GM18861 (cell line): ENCODE data around the gene GRID2.

Source experiments
- ATAC-seq: cut with Tn5 transposase; IDR thresholded peaks from one replicate; pipeline ENCODE4 v1.9.1; 2021; ENCODE audit not compliant: unreplicated experiment

The GRID2 gene

GRCh38 chr4:92952426-92952825, 648.7 kb downstream of the GRID2 start:
- ATAC-seq, result no peak

DNA sequence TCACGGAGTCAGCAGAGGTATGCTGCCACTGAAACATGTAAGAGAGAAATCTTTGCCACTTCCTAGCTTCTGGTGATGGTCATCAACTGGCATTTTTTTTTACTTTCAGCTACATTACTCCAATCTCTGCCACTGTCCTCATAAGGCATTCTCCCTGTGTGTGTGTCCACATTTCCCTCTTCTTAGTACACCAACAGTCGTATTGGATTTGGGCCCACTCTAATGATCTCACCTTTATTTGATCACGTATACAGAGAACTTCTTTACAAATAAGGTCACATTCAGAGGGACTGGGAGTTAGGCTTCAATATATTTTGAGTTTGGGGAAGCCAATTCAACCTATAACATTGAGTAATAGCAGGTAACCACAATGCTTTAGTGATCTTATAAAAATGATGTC, 649.1 kb downstream of the GRID2 start:
- no peak for ATAC-seq

GRCh38 chr4:92953462-92953861, 649.7 kb downstream of the GRID2 start:
- ATAC-seq, result no peak

- ATAC-seq, result no peak
Measured at GRCh38 chr4:92961881-92962280, 658.1 kb downstream of the GRID2 start.

DNA sequence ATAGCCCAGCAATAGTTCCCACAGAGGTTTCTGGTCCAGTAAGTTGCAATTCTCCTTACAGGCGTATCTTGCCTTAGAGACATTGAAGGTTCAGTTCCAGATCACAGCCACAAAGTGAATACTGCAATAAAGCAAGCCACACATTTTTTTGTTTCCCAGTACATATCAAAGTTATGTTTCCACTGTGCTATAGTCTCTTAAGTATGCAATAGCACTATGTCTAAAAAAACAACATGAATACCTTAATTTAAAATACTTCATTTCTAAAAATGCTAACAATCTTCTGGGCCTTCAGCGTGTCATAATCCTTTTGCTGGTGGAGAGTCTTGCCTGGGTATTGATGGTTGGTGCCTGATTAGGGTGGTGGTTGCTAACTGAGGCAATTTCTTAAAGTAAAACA, 659.1 kb downstream of the GRID2 start:
- ATAC-seq, result no peak

- no peak for ATAC-seq
Measured at GRCh38 chr4:92968556-92968955, 664.8 kb downstream of the GRID2 start.

DNA sequence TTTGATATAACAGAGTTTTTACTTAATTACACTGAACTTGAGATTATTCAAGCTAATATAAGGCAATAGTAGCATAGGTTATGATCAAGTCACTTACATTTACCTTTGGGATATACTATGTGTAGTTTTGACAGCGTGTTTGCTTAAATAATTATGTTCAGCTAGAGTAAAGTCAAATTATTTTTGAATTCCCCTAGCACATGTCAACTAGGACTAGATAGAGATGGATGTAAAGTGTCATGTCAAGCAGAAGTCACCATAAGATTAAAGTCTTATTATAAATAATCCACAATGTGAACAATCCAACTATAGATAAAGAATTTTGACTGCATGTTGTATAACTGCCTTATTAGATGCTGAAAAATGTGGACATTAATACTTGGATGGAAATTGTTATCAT, 665.2 kb downstream of the GRID2 start:
- no peak for ATAC-seq

DNA sequence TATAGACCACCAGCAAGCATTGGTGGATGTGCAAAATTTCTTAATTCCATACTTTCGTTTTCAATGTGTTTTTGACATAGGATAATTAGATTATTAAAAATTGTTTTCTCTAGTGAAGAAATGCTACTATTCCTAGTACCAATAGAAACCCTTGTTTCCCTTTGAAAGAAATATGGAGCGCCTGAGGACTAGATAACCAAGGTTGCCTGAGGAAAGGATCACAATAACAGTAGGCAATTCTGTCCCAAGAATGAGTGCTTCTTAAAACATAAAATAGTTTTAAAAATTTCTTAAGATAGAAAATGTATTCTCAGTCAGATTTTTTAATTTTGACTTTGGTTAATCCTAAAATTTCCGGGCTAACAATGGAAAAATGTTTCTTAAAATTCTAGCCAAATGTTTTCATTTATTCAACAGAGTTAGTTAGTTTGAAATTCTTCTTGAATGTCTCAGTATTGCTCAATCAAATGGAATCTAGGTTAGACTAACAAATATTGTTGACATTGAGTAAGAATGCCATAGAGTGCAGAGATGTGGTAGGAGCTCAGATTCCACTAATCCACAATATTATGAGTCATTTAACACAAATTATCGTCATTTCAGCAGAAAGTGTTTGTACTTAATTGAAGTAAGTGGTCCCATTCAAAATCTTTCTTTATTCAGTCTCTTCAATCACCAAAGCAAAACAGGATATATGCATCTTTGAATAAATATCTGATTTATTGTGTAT, 666.0 kb downstream of the GRID2 start:
- no peak for ATAC-seq

- no peak for ATAC-seq
Measured at GRCh38 chr4:92970996-92971395, 667.2 kb downstream of the GRID2 start.

DNA sequence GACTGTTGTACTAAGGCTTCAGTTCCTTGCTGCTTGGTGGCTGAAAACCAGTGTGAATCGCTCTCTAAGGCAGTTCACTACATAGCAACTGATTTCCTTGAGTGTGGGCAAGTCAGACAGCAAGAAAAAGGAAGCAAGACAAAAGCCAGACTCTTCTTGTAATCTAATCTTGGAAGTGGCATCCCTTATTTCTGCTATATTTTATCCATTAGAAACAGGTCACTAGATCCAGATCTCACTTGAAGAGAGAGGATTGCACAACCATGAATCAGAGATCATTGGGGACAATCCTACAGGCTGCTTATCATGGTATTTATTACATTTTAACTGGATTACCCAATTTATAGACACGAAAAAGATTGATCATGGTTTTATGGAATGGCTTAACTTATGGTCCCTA, 684.5 kb downstream of the GRID2 start:
- ATAC-seq, result no peak

DNA sequence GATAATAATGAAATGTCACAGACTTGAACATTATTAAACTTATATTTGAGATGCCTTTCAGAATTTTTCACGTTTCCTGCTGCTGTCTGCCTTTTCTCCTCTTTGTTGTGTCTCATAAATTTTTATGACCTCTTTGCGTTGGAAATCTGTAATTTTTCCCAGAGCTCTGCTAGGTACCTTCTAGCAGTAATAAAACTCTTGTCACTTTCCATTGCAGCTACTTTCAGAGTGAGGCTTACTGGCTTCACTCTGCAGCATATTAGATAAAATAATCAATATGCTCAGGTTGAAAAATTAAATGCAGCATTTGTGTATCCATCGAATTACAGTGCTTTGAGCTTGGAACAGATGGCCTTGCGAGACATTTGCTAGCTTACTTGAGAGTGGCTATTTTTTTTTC, 689.0 kb downstream of the GRID2 start:
- no peak for ATAC-seq

GRCh38 chr4:92994727-92995126, 691.0 kb downstream of the GRID2 start:
- no peak for ATAC-seq

DNA sequence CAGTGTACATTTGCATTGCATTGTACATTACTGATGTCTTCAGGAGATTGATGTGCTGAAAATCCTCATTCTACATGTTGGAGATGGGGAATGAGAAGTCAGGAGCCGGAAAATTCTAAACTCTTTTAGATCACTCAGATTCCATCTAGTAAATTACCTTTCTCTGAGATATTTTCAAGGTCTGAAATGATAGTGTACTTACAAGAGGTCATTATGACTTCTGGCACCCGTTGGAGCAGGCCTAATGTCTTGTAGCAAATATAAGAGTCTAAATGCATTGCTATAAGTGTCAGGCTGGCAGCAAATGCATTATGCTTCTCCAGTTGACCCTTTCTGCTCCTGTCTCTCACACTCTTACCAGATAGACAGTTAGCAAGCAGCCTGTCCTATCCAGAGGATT, 692.8 kb downstream of the GRID2 start:
- ATAC-seq, result no peak

DNA sequence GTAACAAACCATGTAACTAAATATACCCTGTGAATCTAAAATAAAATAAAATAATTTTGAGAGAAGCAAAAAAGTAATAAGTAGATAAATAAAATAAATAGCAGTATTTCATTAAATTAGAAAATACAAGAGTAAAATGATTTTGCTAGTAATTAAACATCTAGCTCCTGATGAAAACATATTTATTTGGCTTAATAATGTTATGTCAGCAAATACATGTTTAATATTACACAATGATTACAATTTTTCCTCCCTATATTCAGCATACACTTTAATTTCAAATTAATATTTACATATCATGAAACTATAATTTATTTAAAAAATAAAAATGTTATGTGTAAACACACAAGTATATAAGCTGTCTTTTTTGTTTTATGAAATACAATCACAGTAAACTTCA, 697.1 kb downstream of the GRID2 start:
- no peak for ATAC-seq

DNA sequence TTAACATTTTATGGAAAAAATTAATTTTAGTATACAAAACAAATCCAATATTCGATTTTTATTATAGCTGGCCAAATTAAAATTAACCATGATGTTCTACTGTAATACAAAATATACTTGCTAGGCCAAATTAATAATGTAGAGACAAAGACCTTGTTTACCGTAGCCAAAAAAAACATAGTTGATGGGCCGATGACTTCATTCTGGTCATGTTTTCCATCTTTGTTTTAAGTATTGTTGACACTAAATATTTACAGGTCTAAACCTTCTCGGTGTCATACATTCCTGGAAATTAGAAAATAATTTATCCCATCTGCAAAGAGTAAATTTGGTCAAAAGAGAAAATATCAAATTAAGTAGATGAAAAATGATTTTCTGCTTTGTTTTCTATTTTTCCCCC, 698.5 kb downstream of the GRID2 start:
- no peak for ATAC-seq

GRCh38 chr4:93016350-93016749, 712.6 kb downstream of the GRID2 start:
- ATAC-seq, result no peak

DNA sequence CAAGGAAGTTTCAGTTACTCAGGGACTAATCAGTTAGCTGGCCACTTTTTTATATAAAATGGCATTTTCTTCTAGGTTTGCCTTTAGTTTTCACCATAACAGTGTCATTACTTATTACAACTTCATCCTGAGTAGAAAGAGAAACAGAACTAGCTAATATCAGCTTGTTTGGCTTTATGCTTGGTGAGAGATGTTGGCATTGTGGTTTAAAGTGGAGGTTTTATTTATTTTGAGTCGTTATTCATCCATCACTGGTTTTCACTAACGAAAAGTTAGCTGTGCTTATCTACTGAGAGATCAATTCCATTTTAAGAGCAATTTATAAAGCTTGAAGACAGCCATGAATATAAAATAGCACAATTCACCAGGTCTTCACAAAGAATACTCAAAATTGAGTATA, 714.5 kb downstream of the GRID2 start:
- no peak for ATAC-seq

DNA sequence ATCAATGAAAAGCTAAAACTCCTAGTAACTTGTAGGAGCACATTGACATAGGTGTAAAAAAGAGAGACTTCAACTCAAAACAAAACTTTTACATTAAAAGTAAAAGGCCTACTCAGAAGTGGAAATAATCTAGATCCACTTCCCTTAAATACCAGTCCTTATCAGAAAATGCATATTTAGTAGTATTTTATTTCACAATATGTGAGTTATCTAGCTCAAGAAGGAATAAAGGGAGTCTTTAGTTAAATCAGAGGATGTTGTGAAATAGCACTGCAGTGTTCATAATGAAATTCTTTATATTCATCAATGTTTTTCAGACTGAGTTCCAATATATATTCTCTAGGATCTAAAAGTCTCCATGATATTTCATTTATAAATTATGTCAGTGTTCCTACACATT, 715.0 kb downstream of the GRID2 start:
- ATAC-seq, result no peak

- no peak for ATAC-seq
Measured at GRCh38 chr4:93029769-93030168, 726.0 kb downstream of the GRID2 start.

GRCh38 chr4:93030670-93031069, 726.9 kb downstream of the GRID2 start:
- ATAC-seq, result no peak

- ATAC-seq, result no peak
Measured at GRCh38 chr4:93031431-93032098, 727.8 kb downstream of the GRID2 start.

GRCh38 chr4:93042746-93043145, 739.0 kb downstream of the GRID2 start:
- ATAC-seq, result no peak

DNA sequence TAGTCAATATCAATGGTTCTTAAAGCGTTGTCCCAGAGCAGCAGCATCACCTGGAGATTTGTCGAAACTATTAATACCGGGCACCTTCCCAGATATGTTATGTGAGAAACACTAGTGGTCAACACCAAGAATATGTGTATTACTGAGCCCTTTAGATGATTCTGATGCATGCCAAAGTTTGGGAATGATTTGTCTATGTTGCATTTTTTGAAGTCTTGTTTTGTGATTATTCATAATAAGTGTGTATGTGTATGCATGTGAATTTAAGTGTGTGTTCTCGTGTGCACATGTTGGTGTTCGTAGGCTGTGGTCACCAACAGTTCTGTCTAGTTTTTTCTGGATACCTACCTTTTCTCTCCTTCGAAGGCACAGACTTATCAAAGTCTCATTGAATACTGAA, 749.4 kb downstream of the GRID2 start:
- ATAC-seq, result no peak
